ENCODE results near the gene ANP32B. TPM values are rescaled to one million over a fixed set of nuclear protein-coding genes. Genes with fewer than 3 reads are reported as not detected.

ANP32B gene
- polyA plus RNA-seq, 2 of the 4 experiments (the other 2 are of a cell fraction) = 127 to 360 TPM

- TF ChIP-seq MYC (IDR thresholded peaks at IDR 0.05; ENCODE audit: borderline replicate concordance, low read length) = peak; percentile 92
- TF ChIP-seq ZC3H11A (IDR thresholded peaks at IDR 0.05) = no peak
- no peak for TF ChIP-seq FOSL2 (IDR thresholded peaks at IDR 0.05)
- TF ChIP-seq FOSL2 (CRISPR knock-in tag; IDR thresholded peaks at IDR 0.05) = peak; percentile 47
- peak; percentile 6; the same call in 1 of the 2 replicates for TF ChIP-seq GATA3 (IDR thresholded peaks at IDR 0.05; ENCODE audit: borderline replicate concordance)
- TF ChIP-seq CBX2 (IDR thresholded peaks at IDR 0.05; ENCODE audit: borderline replicate concordance, low read depth) = no peak
- no peak for TF ChIP-seq EP300 (IDR thresholded peaks at IDR 0.05)
- TF ChIP-seq MAX (IDR thresholded peaks at IDR 0.05) = peak; percentile 63; the same call in 1 of the 2 replicates
- peak; percentile 70 to 74; a peak in 4 of 5 replicates for TF ChIP-seq JUN (IDR thresholded peaks at IDR 0.05)
These were observed 1.3 kb downstream of the ANP32B start (continued) for GRCh38 chr9:97984188-97985057.

GRCh38 chr9:97985058-97985861 is 2.1 kb downstream of the ANP32B start:
- H3K4me1 ChIP-seq = peaks cover 60% of the 10 kb centered on the region
- TF ChIP-seq EHF (CRISPR knock-in tag; IDR thresholded peaks at IDR 0.05) (0 out of 2 replicates have a peak, but pooled peaks have one; percentile 27), FOXS1 (CRISPR knock-in tag; IDR thresholded peaks at IDR 0.05) (0 out of 2 replicates have a peak, but pooled peaks have one; percentile 16), TP53 (CRISPR knock-in tag; IDR thresholded peaks at IDR 0.05) (peak; percentile 27; the same call in 1 of the 2 replicates), MYC (IDR thresholded peaks at IDR 0.05; ENCODE audit: borderline replicate concordance, low read length) (peak; percentile 85), BCL3 (IDR thresholded peaks at IDR 0.05) (no peak), JUN (IDR thresholded peaks at IDR 0.05) (0 out of 5 replicates have a peak, but pooled peaks of 1 of the 2 experiments have one; percentile 12), HOXB5 (CRISPR knock-in tag; IDR thresholded peaks at IDR 0.05) (peak; percentile 54; the same call in 1 of the 2 replicates), EHMT2 (IDR thresholded peaks at IDR 0.05; ENCODE audit: low read depth) (no peak), RAD21 (conservative IDR thresholded peaks at IDR 0.05 in 1 of 2, IDR thresholded peaks at IDR 0.05 in 1 of 2) (no peak), KDM5A (IDR thresholded peaks at IDR 0.05) (no peak), HOXA7 (CRISPR knock-in tag; IDR thresholded peaks at IDR 0.05) (peak; percentile 72; the same call in 1 of the 2 replicates), E2F6 (IDR thresholded peaks at IDR 0.05; ENCODE audit: borderline replicate concordance, low read depth) (peak; percentile 68), RARB (CRISPR knock-in tag; IDR thresholded peaks at IDR 0.05) (peak; percentile 67; the same call in 1 of the 2 replicates), BHLHE40 (IDR thresholded peaks at IDR 0.05; ENCODE audit: low read depth, low read length) (no peak), PHF8 (IDR thresholded peaks at IDR 0.05; ENCODE audit: borderline replicate concordance, low read depth) (no peak), ZNF302 (CRISPR knock-in tag; IDR thresholded peaks at IDR 0.05) (peak; percentile 58; the same call in 1 of the 2 replicates), CBX8 (IDR thresholded peaks at IDR 0.05) (no peak), MAX (IDR thresholded peaks at IDR 0.05) (peak; percentile 90), ATOH8 (CRISPR knock-in tag; IDR thresholded peaks at IDR 0.05; ENCODE audit: low read depth) (peak; percentile 78; the same call in 1 of the 2 replicates), HOXB13 (CRISPR knock-in tag; IDR thresholded peaks at IDR 0.05; ENCODE audit: low read depth) (0 out of 2 replicates have a peak, but pooled peaks have one; percentile 53), FOSB (CRISPR knock-in tag; IDR thresholded peaks at IDR 0.05) (peak; percentile 84)
- CTCF ChIA-PET = interaction anchor here (0.7 to 2.3 kb wide), 5 partner anchors 15 to 216 kb away, joined by 3 to 11 read pairs (median 5); partner anchors contain the start of gene NANS
- DNase-seq (ENCODE audit: low read depth in 1 of 2, low spot score in 1 of 2) (peak; percentile 24 to 48), FAIRE-seq (no peak), ATAC-seq (no peak)
- H3K27ac ChIP-seq = peak overlapping the region; percentile 99
- 14% methylated on average over 43 of the region's 59 CpGs for WGBS (ENCODE audit: missing lambda C conversion rate)
- POLR2A ChIA-PET = interaction anchor here (1.0 kb wide), 1 partner anchor 71 kb away, joined by 3 read pairs; the partner anchor contains the start of gene NANS
- peak overlapping the region; percentile 86 for H3K4me3 ChIP-seq
- peak overlapping the region; percentile 81 for H3K4me2 ChIP-seq
- H3K9me3 ChIP-seq = no peaks in the 10 kb centered on the region
